CD14-positive monocyte (primary cell): ENCODE results near the gene TRABD2B. TPM values are rescaled to one million over a fixed set of nuclear protein-coding genes. Genes with fewer than 3 reads are reported as not detected.

Source experiments
- DNase-seq, 3 donors: peaks; one replicate each; pipeline ENCODE4 v3.0.0-alpha.2; 2011 to 2022
- H2AFZ ChIP-seq: 2 replicates; pipeline ENCODE4 v1.6.0; 2012; ENCODE audit warnings: mild to moderate bottlenecking, low read depth, low read length, inconsistent platforms; ENCODE audit not compliant: insufficient read depth, poor library complexity, severe bottlenecking
- H3K27ac ChIP-seq, 2 donors: 1 replicate in 1 of 2; 2 replicates in 1 of 2; pipeline ENCODE4 v1.5.1; 2012 to 2013; ENCODE audit warnings: low read length in 2 of 2, control low read depth in 1 of 2, inconsistent platforms in 1 of 2, low read depth in 1 of 2, mild to moderate bottlenecking in 1 of 2
- H3K27me3 ChIP-seq, 2 donors: one replicate each; pipeline versions ENCODE4 v1.6.0 to v1.6.1; 2011 to 2013; ENCODE audit warnings: low read length in 2 of 2; ENCODE audit not compliant: control insufficient read depth in 2 of 2, insufficient read depth in 2 of 2
- H3K36me3 ChIP-seq, 2 donors: replicated peaks in 1 of 2; 1 replicate in 1 of 2; 2 replicates in 1 of 2; pipeline versions ENCODE4 v1.5.1 to v1.6.1; 2012 to 2013; ENCODE audit warnings: low read length in 2 of 2, control low read depth in 1 of 2, inconsistent platforms in 1 of 2, mild to moderate bottlenecking in 1 of 2; ENCODE audit not compliant: insufficient read depth in 2 of 2, control insufficient read depth in 1 of 2
- H3K4me1 ChIP-seq, 2 donors: 1 replicate in 1 of 2; 2 replicates in 1 of 2; pipeline versions ENCODE4 v1.5.1 to v1.6.1; 2012 to 2013; ENCODE audit warnings: low read length in 2 of 2, control low read depth in 1 of 2, inconsistent platforms in 1 of 2, mild to moderate bottlenecking in 1 of 2, moderate library complexity in 1 of 2; ENCODE audit not compliant: insufficient read depth in 2 of 2, control insufficient read depth in 1 of 2
- H3K4me2 ChIP-seq: replicated peaks from 2 replicates; pipeline ENCODE3; 2012; ENCODE audit warnings: low read length, moderate library complexity, mild to moderate bottlenecking; ENCODE audit not compliant: poor library complexity, severe bottlenecking; ENCODE audit errors: extremely low read depth
- H3K4me3 ChIP-seq, 3 experiments: fragments of 200-600 bp in 1 of 3; sonication (generic) in 1 of 3; replicated peaks in 1 of 3; 1 replicate in 2 of 3; 2 replicates in 1 of 3; pipeline ENCODE4 v1.5.1; 2011 to 2013; ENCODE audit warnings: low read length in 3 of 3, mild to moderate bottlenecking in 3 of 3, control low read depth in 2 of 3, low read depth in 2 of 3, inconsistent platforms in 1 of 3, moderate library complexity in 1 of 3
- H3K79me2 ChIP-seq: 2 replicates; pipeline ENCODE4 v1.6.0; 2012; ENCODE audit warnings: mild to moderate bottlenecking, control low read depth, inconsistent platforms, low read length, moderate library complexity; ENCODE audit not compliant: insufficient read depth
- H3K9ac ChIP-seq: 2 replicates; pipeline ENCODE4 v1.6.0; 2017; ENCODE audit warnings: low read length, mild to moderate bottlenecking; ENCODE audit not compliant: insufficient read depth, poor library complexity, severe bottlenecking
- H3K9me3 ChIP-seq, 2 donors: replicated peaks in 1 of 2; 1 replicate in 1 of 2; 2 replicates in 1 of 2; pipeline versions ENCODE4 v1.5.1 to v1.6.1; 2012 to 2013; ENCODE audit warnings: low read length in 2 of 2, control low read depth in 1 of 2; ENCODE audit not compliant: control insufficient read depth in 1 of 2, insufficient read depth in 1 of 2
- H4K20me1 ChIP-seq: 2 replicates; pipeline ENCODE4 v1.6.0; 2012; ENCODE audit warnings: mild to moderate bottlenecking, low read length, control low read depth, moderate library complexity; ENCODE audit not compliant: insufficient read depth
- H3K27ac Mint-ChIP-seq, 7 donors: one replicate each; pipeline ENCODE4 v1.8.0; 2020; ENCODE audit warnings: mild to moderate bottlenecking in 7 of 7, mixed read lengths in 7 of 7, moderate library complexity in 6 of 7, inconsistent platforms in 2 of 7
- H3K27me3 Mint-ChIP-seq, 3 donors: one replicate each; pipeline ENCODE4 v1.8.0; 2021 to 2022; ENCODE audit warnings: low read depth in 3 of 3, mild to moderate bottlenecking in 3 of 3, mixed read lengths in 3 of 3, moderate library complexity in 3 of 3, inconsistent platforms in 1 of 3
- H3K36me3 Mint-ChIP-seq, 2 donors: one replicate each; pipeline ENCODE4 v1.8.0; 2020; ENCODE audit warnings: mixed read lengths in 2 of 2, inconsistent platforms in 1 of 2, mild to moderate bottlenecking in 1 of 2
- H3K4me1 Mint-ChIP-seq: one replicate; pipeline ENCODE4 v1.8.0; 2020; ENCODE audit warnings: mild to moderate bottlenecking, mixed read lengths
- H3K4me3 Mint-ChIP-seq, 2 donors: one replicate each; pipeline ENCODE4 v1.8.0; 2020; ENCODE audit warnings: mild to moderate bottlenecking in 2 of 2, mixed read lengths in 2 of 2, moderate library complexity in 1 of 2
- H3K9me3 Mint-ChIP-seq, 7 donors: one replicate each; pipeline ENCODE4 v1.8.0; 2020 to 2022; ENCODE audit warnings: mixed read lengths in 7 of 7, mild to moderate bottlenecking in 6 of 7, moderate library complexity in 6 of 7, inconsistent platforms in 2 of 7
- WGBS: methylation state at CpG from one replicate; pipeline ENCODE4 v1.1.5; 2013; ENCODE audit warnings: missing lambda C conversion rate; ENCODE audit not compliant: insufficient coverage; 5-methylcytosine and 5-hydroxymethylcytosine counted together
- intact Hi-C, 2 donors: fragments of 100-400 bp; cut with micrococcal nuclease; formaldehyde crosslinking; loops; one replicate each; pipeline versions ENCODE4 v1.15.0 to v1.15.1; 2023
- polyA plus RNA-seq, 3 donors: library from polyadenylated mRNA; depleted of rRNA in 1 of 3; unstranded in 2 of 3; stranded (reverse) in 1 of 3; fragments of 300-500 nt in 2 of 3; fragments of >200 nt in 1 of 3; fragmentation: Illumina TruSeq in 2 of 3; gene quantifications; 1 replicate in 2 of 3; 2 replicates in 1 of 3; pipeline ENCODE4 v1.2.3, GENCODE V29; 2012 to 2021
- TF ChIP-seq, protein P1 (sequence below): fragments of 200-600 bp; IDR thresholded peaks from one replicate; pipeline ENCODE4 v1.8.0; 2022; ENCODE audit warnings: antibody characterized with exemption, mild to moderate bottlenecking

Gene TRABD2B
- polyA plus RNA-seq, 3 donors, result not detected

DNA sequence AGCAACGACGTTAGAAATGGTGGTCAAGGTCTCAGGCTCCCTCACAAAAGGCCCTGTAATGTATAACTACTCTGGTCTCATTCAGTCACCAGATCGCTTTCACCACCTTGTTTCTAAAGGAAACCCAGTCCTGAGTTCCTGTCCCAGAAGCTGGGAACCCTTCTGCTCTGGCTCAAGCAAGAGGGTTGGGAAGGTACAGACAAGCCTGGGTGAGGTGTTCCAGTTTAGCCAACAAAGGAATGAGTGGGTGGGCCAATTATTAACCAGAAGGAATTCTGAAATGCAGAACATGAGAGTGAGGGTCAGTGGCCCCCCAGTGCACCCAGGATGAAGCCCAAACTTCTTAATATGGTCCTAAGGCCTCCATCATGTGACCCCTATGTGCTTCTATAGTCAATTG is 17.5 kb downstream of the TRABD2B start:
- Histone ChIP-seq H3K9me3 (peaks cover 0 to 4% of the 10 kb centered on the region in 2 donors), H3K4me3 (no peak overlapping the region), H3K27me3 (peaks cover 4 to 32% of the 10 kb centered on the region in 2 donors), H3K4me2 (no peak overlapping the region), H3K79me2 (no peaks in the 10 kb centered on the region), H3K27ac (no peak overlapping the region), H3K9ac (no peak overlapping the region), H3K4me1 (no peaks in the 10 kb centered on the region), H3K36me3 (no peaks in the 10 kb centered on the region), H4K20me1 (no peaks in the 10 kb centered on the region), H2AFZ (no peak overlapping the region)
- peaks cover 24 to 28% (median 25%) of the 10 kb centered on the region in 3 donors for H3K27me3 Mint-ChIP-seq
- H3K36me3 Mint-ChIP-seq, result no peaks in the 10 kb centered on the region
- WGBS, result no CpG with 5 or more reads among the region's 3 CpGs
- no peak overlapping the region for H3K27ac Mint-ChIP-seq
- no peak overlapping the region for H3K4me3 Mint-ChIP-seq
- no peak for DNase-seq
- TF ChIP-seq, protein P1, sequence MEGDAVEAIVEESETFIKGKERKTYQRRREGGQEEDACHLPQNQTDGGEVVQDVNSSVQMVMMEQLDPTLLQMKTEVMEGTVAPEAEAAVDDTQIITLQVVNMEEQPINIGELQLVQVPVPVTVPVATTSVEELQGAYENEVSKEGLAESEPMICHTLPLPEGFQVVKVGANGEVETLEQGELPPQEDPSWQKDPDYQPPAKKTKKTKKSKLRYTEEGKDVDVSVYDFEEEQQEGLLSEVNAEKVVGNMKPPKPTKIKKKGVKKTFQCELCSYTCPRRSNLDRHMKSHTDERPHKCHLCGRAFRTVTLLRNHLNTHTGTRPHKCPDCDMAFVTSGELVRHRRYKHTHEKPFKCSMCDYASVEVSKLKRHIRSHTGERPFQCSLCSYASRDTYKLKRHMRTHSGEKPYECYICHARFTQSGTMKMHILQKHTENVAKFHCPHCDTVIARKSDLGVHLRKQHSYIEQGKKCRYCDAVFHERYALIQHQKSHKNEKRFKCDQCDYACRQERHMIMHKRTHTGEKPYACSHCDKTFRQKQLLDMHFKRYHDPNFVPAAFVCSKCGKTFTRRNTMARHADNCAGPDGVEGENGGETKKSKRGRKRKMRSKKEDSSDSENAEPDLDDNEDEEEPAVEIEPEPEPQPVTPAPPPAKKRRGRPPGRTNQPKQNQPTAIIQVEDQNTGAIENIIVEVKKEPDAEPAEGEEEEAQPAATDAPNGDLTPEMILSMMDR, result no peak
- no peaks in the 10 kb centered on the region for H3K4me1 Mint-ChIP-seq
- H3K9me3 Mint-ChIP-seq, result peaks cover 0 to 5% (median 1%) of the 10 kb centered on the region in 7 donors
- intact Hi-C loops, result loop anchor here in 1 of 2 donors (10.0 kb wide), 1 partner anchor 255 kb away; no protein-coding TSS in a partner anchor

GRCh38 chr1:47978486-47978885 is 18.7 kb downstream of the TRABD2B start:
- H3K27ac Mint-ChIP-seq, result no peak overlapping the region
- Histone ChIP-seq H3K27me3 (peaks cover 3 to 20% of the 10 kb centered on the region in 2 donors), H3K79me2 (no peaks in the 10 kb centered on the region), H3K27ac (no peak overlapping the region), H3K4me3 (no peak overlapping the region), H3K9me3 (peaks cover 0 to 4% of the 10 kb centered on the region in 2 donors), H4K20me1 (no peaks in the 10 kb centered on the region), H3K4me2 (no peak overlapping the region), H3K9ac (no peak overlapping the region), H2AFZ (no peak overlapping the region), H3K4me1 (no peaks in the 10 kb centered on the region), H3K36me3 (no peaks in the 10 kb centered on the region)
- H3K4me1 Mint-ChIP-seq, result no peaks in the 10 kb centered on the region
- intact Hi-C loops, result no loop called here
- 94% methylated on average over 3 of the region's 12 CpGs for WGBS
- peaks cover 13 to 20% (median 13%) of the 10 kb centered on the region in 3 donors for H3K27me3 Mint-ChIP-seq
- DNase-seq, result no peak
- TF ChIP-seq, protein P1, result no peak
- H3K36me3 Mint-ChIP-seq, result no peaks in the 10 kb centered on the region
- no peak overlapping the region for H3K4me3 Mint-ChIP-seq
- peaks cover 0 to 5% (median 0%) of the 10 kb centered on the region in 7 donors for H3K9me3 Mint-ChIP-seq
